Measurements from ENCODE around the gene HDAC9.

HDAC9 gene

DNA sequence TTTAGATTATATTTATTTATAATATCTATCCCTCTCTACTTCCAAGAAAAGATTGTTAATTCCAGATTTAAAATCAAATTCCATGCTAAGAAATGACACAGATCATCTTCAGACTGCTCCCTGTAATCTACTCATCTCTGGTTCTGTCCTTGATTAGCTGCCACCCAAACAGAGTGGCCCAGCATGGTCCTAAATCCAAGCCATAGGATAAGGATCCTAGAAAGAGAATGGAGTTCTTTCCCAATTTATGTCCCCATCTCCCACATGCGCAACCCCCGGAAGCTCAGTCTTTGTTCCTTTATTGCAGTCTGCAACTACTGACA lies 23.4 kb upstream of the HDAC9 start:
- no peak for TF ChIP-seq POLR2A (IDR thresholded peaks at IDR 0.05; ENCODE audit: low read length)
- TF ChIP-seq GATA1 (IDR thresholded peaks at IDR 0.05; ENCODE audit: low read depth, low read length): no peak
- no peak for DNase-seq

- TF ChIP-seq POLR2A (IDR thresholded peaks at IDR 0.05; ENCODE audit: low read length): no peak
- TF ChIP-seq GATA1 (IDR thresholded peaks at IDR 0.05; ENCODE audit: low read depth, low read length): no peak
- no peak for DNase-seq
Measured at GRCh38 chr7:18473119-18473518, 22.4 kb upstream of the HDAC9 start.

- no peak for TF ChIP-seq GATA1 (IDR thresholded peaks at IDR 0.05; ENCODE audit: low read depth, low read length)
- no peak for TF ChIP-seq POLR2A (IDR thresholded peaks at IDR 0.05; ENCODE audit: low read length)
- DNase-seq: no peak
Measured at GRCh38 chr7:18474944-18475343, 20.6 kb upstream of the HDAC9 start.

GRCh38 chr7:18475488-18475887 lies 20.1 kb upstream of the HDAC9 start:
- no peak for TF ChIP-seq POLR2A (IDR thresholded peaks at IDR 0.05; ENCODE audit: low read length)
- no peak for TF ChIP-seq GATA1 (IDR thresholded peaks at IDR 0.05; ENCODE audit: low read depth, low read length)
- no peak for DNase-seq

DNA sequence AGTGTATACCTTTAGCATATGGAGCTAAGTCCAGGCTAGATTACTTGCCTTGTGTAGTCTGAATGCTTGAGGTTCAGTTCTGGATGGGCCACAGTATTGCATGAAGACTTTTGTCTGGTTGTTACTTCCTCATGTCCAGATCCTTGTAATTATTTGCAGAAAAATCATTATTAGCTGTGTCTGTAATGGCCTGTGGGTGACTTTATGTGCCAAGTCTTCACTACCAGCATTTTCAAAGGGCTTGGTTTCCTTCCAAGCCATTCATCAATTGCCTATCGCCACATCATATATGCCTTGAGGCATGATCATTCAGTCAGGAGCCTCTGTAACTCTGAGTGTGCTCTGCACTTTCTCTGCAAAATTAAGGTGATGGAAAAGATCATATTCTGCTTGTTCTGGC lies 13.8 kb upstream of the HDAC9 start:
- TF ChIP-seq POLR2A (IDR thresholded peaks at IDR 0.05; ENCODE audit: low read length) (no peak), GATA1 (IDR thresholded peaks at IDR 0.05; ENCODE audit: low read depth, low read length) (no peak)
- DNase-seq: no peak

DNA sequence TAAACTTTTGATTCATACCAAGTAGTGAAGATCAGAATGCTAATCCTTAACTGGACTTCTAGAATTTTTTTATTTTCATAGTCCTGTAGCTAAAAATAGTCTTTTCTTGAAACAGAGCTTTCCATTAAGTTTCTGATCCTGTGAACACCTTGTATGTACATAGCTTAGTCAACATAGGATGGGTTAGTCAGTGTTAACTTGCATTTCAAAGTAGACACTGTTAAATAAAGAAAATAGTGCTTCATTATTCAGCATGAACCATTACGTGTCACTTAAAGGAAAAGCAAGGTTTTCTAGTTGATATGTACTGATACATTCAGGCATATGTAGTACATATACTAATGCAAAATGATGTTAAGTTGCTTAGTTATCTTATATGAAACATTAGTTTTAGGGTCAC lies 7.5 kb upstream of the HDAC9 start:
- TF ChIP-seq POLR2A (IDR thresholded peaks at IDR 0.05; ENCODE audit: low read length) (no peak), GATA1 (IDR thresholded peaks at IDR 0.05; ENCODE audit: low read depth, low read length) (no peak)
- no peak for DNase-seq

- TF ChIP-seq POLR2A (IDR thresholded peaks at IDR 0.05; ENCODE audit: low read length) (no peak), GATA1 (IDR thresholded peaks at IDR 0.05; ENCODE audit: low read depth, low read length) (no peak)
- DNase-seq: no peak
Measured at GRCh38 chr7:18489624-18490023, 5.9 kb upstream of the HDAC9 start.

GRCh38 chr7:18491871-18492270 lies 3.7 kb upstream of the HDAC9 start:
- no peak for DNase-seq
- TF ChIP-seq POLR2A (IDR thresholded peaks at IDR 0.05; ENCODE audit: low read length) (no peak), GATA1 (IDR thresholded peaks at IDR 0.05; ENCODE audit: low read depth, low read length) (no peak)

DNA sequence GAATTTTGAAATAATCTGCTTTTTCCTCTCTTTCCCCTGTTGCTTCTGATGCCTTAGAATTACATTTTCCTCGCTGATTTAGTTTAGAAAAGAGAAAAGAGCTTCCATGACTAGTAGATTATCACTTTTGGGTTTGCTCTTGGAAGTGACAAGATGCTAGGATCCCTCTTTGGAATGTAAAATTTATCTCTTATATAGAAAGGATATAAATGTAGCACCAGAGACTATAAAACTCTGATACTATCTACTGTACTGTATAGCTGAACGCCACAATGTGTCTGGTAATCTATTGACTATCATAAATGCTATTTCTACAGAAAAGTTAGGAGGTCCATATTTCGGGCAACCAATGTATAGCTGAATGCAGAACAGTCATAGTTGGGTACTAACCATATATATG lies 1.1 kb upstream of the HDAC9 start:
- TF ChIP-seq POLR2A (IDR thresholded peaks at IDR 0.05; ENCODE audit: low read length): no peak
- no peak for TF ChIP-seq GATA1 (IDR thresholded peaks at IDR 0.05; ENCODE audit: low read depth, low read length)
- DNase-seq: no peak

DNA sequence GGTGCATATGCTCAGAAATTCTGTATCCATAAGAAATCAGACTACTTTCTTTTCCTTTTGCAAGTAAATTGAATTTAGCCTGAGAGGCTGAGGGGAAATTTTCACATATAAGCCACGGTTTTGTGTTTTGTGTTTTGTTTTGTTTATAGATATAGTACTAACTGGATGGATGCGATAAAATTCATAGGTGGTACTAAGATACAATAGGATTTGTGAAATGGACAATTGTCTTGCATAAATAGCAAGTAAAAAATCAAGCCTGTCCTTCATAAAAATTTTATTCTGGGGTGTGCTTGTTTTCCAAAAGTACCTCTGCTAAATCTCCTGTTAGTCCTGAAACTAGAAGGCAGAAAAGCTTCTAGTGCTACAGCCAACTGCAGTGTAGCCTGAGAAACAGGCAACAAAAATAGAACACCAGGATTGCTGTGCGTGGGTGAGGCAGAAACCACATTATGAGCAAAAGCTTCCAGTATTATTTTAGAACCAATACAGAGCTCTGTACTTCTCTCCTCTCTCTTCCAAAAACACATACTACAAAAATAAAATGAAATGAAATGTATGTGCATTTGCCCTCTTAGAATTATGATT lies 634 bp upstream of the HDAC9 start:
- no peak for DNase-seq
- TF ChIP-seq GATA1 (IDR thresholded peaks at IDR 0.05; ENCODE audit: low read depth, low read length): no peak
- no peak for TF ChIP-seq POLR2A (IDR thresholded peaks at IDR 0.05; ENCODE audit: low read length)

GRCh38 chr7:18496341-18496700 lies 772 bp downstream of the HDAC9 start:
- no peak for TF ChIP-seq POLR2A (IDR thresholded peaks at IDR 0.05; ENCODE audit: low read length)
- TF ChIP-seq GATA1 (IDR thresholded peaks at IDR 0.05; ENCODE audit: low read depth, low read length): no peak
- no peak for DNase-seq

- no peak for DNase-seq
Measured at GRCh38 chr7:18497082-18497481, 1.5 kb downstream of the HDAC9 start.

GRCh38 chr7:18497800-18498199 lies 2.3 kb downstream of the HDAC9 start:
- DNase-seq: no peak

More at GRCh38 chr7:18497082-18497481, 1.5 kb downstream of the HDAC9 start:
- TF ChIP-seq POLR2A (IDR thresholded peaks at IDR 0.05; ENCODE audit: low read length) (no peak), GATA1 (IDR thresholded peaks at IDR 0.05; ENCODE audit: low read depth, low read length) (no peak)

GRCh38 chr7:18498341-18498740 lies 2.8 kb downstream of the HDAC9 start:
- DNase-seq: no peak
- TF ChIP-seq GATA1 (IDR thresholded peaks at IDR 0.05; ENCODE audit: low read depth, low read length) (no peak), POLR2A (IDR thresholded peaks at IDR 0.05; ENCODE audit: low read length) (no peak)

More at GRCh38 chr7:18497800-18498199, 2.3 kb downstream of the HDAC9 start:
- TF ChIP-seq POLR2A (IDR thresholded peaks at IDR 0.05; ENCODE audit: low read length): no peak
- TF ChIP-seq GATA1 (IDR thresholded peaks at IDR 0.05; ENCODE audit: low read depth, low read length): no peak

DNA sequence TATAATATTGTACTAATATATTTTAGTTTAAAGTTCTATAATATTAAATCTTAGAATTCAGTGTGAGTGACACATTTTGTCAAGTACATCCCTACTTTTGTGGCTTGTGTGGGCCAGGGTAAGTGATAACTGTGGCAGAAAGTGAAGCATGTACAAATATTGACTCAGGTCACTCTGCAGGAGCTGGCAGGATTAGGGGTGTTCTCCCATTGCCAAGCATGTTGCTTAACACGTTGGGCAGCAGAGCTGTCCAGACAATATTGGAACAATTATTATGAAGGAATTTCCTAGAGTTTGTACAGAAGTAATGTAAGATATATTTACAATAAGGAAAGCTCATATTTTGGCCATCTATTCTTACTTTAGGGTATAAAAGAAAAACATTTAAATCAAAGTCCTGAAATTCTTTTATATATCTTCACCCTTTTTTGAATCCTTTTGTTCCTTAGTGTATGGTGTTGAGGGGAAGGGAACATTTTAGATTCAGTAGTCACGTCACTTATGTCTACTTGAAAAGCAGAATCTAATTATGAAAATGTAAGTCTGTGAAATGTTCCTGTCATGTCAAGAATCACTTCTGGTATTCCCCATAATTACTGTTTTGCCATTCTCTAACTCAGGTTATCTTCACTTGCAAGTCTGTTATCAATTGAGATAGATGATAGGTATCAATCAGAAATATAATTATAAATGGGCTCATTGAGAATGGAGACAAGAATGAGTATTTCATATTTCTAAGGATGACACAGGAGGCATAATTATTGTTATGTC lies 4.0 kb downstream of the HDAC9 start:
- DNase-seq: no peak
- no peak for TF ChIP-seq POLR2A (IDR thresholded peaks at IDR 0.05; ENCODE audit: low read length)
- no peak for TF ChIP-seq GATA1 (IDR thresholded peaks at IDR 0.05; ENCODE audit: low read depth, low read length)

All from erythroblast (primary cell).